GM21360 (cell line): Measurements from ENCODE around the gene YPEL5.
"Not testable (repeated sequence)": the region's sequence is repeated elsewhere in the genome, so short reads cannot be mapped to it uniquely, and the experiment has no call there.

Experiments used
- ATAC-seq: cut with Tn5 transposase; IDR thresholded peaks from one replicate; pipeline ENCODE4 v1.9.1; 2021; ENCODE audit warnings: mild to moderate bottlenecking, moderate library complexity; ENCODE audit not compliant: unreplicated experiment

YPEL5 gene

GRCh38 chr2:30136764-30137444 lies 9.9 kb upstream of the YPEL5 start:
- ATAC-seq = no peak

GRCh38 chr2:30139131-30139870 lies 7.5 kb upstream of the YPEL5 start:
- ATAC-seq = no peak

DNA sequence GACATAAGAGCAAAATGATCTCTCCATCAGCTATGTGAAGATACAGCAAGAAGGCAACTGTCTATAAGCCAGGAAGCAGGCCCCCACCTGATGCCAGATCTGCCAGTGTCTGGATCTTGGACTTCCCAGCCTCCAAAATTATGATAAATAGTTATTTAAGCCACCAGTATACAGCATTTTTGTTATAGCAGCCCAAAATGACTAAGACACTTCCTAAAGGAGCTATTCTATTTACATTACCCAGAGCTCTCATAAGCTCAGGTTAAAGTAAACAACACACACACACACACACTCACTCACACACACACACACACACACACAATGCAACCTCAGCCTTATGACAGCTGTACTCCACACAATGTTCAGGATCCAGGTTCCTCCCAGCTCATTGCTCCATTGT lies 5.7 kb upstream of the YPEL5 start:
- ATAC-seq = no peak

GRCh38 chr2:30144260-30144659 lies 2.5 kb upstream of the YPEL5 start:
- ATAC-seq = no peak

- not testable (repeated sequence) for ATAC-seq
Measured at GRCh38 chr2:30144951-30145350, 1.9 kb upstream of the YPEL5 start.

DNA sequence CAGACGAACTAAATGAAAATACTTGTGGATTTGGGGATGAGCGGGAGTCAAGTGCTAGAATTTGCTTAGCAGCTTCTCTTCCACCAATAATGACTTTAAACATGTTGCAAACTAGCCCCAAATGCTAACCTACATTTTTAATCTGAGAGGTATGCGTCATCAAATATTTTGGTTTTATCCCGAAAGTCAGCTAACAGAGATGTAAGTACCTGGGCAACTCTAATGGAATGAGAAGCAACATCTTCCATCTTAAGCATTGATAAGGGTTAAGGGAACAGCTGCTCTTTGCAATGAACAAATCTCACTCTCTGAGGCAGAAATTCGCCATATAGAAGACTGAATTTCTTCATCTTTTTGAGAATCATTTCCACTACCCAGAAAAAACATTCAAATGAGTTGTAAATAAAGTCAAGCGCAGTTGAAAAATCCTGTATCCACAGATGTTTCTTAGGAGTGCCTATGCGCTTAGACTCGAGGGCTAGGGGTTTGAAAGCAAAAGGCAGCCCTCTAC lies 926 bp upstream of the YPEL5 start:
- ATAC-seq = no peak

DNA sequence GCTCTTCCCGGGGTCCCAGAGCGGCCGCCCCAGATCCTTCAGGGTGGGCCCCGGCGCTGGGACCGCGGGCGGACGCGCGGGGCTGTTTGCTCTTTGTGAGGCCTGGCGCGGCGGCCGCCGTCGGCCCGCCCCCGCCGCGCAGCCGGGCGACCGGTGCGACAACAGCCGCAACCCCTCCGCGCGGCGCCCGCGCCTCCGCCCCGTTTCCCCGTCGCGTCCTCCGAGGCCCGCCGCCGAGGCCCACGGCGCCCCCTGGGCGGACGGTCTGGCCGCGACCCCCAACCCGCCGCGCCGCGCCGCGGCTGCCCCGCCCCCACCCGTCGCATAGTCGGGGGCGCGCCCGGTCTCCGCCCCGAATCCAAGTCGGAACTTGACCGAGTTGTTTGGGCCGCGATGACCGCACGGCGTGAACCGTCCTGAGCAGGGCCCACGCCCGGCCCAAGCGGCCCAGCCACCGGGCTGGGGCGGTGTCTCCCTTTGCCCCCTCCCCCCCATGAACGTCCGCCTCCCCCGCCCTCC lies 448 bp downstream of the YPEL5 start:
- ATAC-seq = peak; percentile 0

GRCh38 chr2:30147715-30148610 lies 1.2 kb downstream of the YPEL5 start:
- ATAC-seq = peak; percentile 23

DNA sequence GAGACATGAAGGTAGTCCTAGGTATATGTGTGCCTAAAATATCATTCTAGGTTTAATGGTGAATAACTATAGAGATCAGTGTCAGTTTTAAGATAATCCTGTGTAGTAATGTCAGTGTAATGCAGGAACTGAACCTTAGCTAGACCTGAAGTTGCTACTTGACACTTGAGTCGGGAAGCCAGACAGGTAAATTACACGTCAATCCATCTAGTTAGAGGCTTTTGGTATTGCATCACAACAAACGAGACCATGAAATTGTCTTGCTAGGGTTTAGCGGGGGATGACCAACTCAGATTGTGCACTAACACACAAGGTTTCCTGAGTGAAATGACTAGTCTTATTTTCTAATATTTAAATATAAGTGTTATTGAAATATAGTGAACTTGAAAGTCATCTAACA lies 2.0 kb downstream of the YPEL5 start:
- ATAC-seq = no peak

- no peak for ATAC-seq
Measured at GRCh38 chr2:30149513-30149912, 2.7 kb downstream of the YPEL5 start.

DNA sequence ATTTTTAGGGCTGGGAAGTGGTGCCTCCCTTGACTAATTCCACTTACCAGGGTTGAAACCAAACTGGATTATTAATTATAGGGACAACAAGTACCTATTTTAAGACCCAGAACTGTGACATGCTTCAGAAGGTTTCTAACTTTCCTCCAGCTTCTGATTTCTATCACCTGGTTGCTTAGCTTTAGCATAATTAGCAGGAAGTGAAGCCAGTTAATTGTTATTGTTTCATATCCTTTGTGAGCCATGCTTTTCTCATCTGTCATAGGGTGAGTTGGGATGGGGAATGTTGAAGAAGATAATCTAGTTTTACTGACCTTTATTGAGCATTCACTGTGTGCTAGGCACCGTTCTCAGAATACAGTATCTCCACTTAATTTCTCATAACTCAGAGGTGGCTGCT lies 3.2 kb downstream of the YPEL5 start:
- no peak for ATAC-seq

DNA sequence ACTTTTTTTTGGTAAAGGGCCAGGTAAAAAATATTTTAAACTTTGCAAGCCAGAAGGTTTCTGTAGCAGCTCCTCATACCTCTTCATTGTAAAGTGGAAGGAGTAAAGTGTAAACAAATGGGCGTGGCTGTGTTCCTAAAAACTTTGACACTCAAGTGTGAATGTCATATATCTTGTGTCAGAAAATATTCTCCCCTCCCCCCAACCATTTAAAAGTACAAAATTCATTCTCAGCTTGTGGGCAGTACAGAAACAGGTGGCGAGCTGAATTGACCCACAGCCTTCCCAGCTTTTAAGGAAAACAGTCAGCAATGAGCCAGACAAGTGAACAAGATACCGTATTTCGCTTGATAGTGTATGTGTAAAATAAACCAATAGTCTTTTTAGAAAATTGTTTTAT lies 4.0 kb downstream of the YPEL5 start:
- ATAC-seq = no peak

- no peak for ATAC-seq
Measured at GRCh38 chr2:30152385-30152784, 5.6 kb downstream of the YPEL5 start.

GRCh38 chr2:30155202-30155601 lies 8.4 kb downstream of the YPEL5 start:
- no peak for ATAC-seq

DNA sequence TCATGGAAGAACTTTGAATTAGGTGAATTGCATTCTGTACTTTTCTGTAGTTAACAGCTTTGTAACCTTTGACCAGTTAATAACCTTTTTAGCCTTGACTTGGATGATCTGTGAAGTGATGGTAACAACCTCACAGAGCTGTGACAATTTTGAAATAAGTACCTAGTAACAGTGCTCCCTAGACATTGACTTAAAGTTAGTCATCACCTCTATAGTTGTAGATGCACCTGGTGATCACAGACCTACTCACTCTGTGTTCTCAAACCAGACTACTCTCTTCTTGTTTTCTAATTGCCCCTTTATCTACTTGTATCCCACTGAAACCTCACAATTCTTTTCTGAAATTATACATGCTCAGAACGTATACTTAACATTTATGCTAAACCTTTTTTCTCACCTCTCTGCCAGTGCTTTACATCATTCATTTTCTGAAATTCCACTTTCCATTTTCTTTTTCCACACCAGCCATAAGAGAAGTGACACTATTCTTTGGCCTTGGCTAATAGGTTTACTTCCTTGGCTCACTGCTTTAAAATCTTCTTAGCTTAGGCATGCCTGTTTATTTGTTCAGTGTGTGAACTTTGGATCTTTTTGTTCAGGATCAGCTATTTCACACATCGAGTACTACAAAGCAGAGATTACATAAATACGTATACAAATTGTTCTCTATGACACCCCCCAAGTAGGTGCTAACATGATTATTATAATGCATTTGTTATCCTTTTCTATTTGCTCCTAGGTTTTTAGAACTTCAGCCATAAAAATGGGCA lies 9.3 kb downstream of the YPEL5 start:
- no peak for ATAC-seq

DNA sequence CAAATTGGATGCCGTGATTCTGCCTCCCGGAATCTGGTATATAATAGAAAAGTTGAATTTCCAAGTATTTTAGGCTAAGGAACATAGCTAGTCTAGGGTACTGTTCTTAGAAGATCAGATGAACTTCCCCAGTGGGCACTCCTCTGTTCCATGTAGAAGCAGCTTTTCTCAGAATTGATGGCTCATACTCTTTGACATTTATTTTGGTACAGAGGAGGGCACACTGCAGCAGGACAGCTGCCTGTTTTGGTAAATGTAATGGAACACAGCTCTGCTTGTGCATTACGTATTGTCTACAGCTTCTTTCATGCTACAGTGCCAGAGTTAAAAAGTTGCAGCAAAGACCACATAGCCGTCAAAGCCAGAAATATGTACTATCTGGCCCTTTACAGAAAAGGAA lies 10.8 kb downstream of the YPEL5 start:
- no peak for ATAC-seq

- no peak for ATAC-seq
Measured at GRCh38 chr2:30159766-30160165, 13.0 kb downstream of the YPEL5 start.

- no peak for ATAC-seq
Measured at GRCh38 chr2:30161929-30162706, 15.3 kb downstream of the YPEL5 start.

DNA sequence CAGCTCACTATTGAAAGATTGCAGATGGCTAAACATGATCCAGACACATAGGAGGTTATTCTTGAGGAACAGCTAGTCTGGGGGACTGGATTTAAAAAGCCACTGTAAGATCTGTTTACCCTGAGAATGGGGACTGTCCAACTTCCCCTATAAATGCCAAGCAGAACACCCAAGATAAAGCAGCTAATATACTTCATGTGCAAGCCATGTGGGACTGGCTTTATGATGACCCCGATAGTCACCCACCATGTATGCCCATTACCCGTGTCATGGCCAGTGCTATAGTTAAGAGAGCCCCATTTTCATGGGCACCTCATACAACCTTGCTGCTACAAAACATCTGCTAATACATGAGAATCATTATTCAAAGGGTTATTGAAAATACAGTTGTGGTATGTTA lies 16.0 kb downstream of the YPEL5 start:
- ATAC-seq = no peak
